ENCODE data around the gene KLHL24.
"Not testable (repeated sequence)": the region's sequence is repeated elsewhere in the genome, so short reads cannot be mapped to it uniquely, and the experiment has no call there.

KLHL24 gene

DNA sequence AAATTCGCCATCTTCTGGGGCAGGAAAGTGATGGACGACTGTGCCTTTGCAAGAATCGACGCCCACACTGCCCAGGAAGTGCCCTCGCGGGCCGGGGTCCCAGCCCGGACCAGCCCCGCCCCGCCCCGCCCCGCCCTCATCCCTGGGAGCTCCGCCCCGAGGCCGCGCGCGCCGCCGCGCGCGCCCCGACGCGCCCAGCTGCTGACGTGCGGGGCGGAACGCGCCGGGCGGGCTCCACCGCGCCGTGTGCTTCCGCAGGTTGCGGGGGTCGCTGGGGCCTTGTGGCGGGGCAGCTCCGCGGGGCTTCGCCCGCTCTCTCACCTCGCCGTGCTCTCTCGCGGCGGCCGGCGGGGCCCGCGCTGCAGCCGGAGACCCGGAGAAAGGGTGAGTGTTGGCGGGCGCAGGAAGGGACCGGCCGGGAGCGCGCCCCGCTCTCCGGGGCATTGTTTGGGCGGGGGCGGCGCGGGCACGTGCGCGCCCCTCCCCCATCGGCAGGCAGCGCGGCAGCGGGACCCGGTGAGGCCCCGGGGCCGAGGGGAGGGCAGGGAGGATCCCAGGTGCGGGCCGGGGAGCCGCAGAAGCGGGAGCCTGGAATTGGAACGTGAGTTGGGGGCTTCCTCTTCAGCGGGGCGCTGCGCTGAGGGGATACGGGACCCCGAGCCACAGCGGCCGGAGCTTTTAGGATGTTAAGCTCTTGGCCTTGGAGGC is 62.3 kb downstream of the KLHL24 start, which contains the start of gene YEATS2:
TSS of gene YEATS2 (plus strand) at position 188 of the 708 bp plus-strand sequence. CDS start 17,366 bp downstream, outside the sequence.
- TF ChIP-seq, protein P1, sequence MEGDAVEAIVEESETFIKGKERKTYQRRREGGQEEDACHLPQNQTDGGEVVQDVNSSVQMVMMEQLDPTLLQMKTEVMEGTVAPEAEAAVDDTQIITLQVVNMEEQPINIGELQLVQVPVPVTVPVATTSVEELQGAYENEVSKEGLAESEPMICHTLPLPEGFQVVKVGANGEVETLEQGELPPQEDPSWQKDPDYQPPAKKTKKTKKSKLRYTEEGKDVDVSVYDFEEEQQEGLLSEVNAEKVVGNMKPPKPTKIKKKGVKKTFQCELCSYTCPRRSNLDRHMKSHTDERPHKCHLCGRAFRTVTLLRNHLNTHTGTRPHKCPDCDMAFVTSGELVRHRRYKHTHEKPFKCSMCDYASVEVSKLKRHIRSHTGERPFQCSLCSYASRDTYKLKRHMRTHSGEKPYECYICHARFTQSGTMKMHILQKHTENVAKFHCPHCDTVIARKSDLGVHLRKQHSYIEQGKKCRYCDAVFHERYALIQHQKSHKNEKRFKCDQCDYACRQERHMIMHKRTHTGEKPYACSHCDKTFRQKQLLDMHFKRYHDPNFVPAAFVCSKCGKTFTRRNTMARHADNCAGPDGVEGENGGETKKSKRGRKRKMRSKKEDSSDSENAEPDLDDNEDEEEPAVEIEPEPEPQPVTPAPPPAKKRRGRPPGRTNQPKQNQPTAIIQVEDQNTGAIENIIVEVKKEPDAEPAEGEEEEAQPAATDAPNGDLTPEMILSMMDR (IDR thresholded peaks at IDR 0.05) = no peak
- peak; percentile 76 for DNase-seq
- peaks cover 4% of the 10 kb centered on the region for H3K27me3 Mint-ChIP-seq (ENCODE audit: low read depth, poor library complexity)
- H3K27ac Mint-ChIP-seq = no peak within 1 kb of the TSS
- H3K36me3 Mint-ChIP-seq (ENCODE audit: low read depth) = peaks cover 19% of the 10 kb centered on the region
- H3K9me3 Mint-ChIP-seq = no peaks in the 10 kb centered on the region
- H3K4me3 Mint-ChIP-seq = peak within 1 kb of the TSS; percentile 94
- H3K4me1 Mint-ChIP-seq = peaks cover 41% of the 10 kb centered on the region

DNA sequence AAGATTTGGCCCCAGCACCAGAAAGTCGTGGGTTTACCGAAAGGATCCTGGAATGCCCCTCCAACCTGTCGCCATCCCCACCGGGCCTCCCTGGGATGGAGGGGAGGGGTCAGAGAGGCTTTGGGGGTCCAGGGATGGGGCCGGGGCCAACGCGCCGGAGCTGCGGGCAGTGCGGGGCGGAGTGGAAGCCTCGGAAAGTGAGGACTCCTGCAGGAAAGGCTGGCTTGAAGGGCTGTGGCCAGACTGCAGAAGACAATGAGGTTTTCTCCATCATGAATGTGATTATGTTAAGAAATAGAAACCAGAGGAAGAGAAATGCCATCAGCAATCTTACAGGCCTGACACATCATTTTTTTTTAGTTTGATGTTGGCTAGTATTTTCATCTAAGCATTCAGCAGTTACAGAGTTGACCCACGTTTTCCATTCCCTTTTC is 62.9 kb downstream of the KLHL24 start:
- peak overlapping the region; percentile 94 for H3K4me3 Mint-ChIP-seq
- peaks cover 25% of the 10 kb centered on the region for H3K36me3 Mint-ChIP-seq (ENCODE audit: low read depth)
- H3K27ac Mint-ChIP-seq = no peak overlapping the region
- H3K4me1 Mint-ChIP-seq = peaks cover 41% of the 10 kb centered on the region
- peaks cover 4% of the 10 kb centered on the region for H3K27me3 Mint-ChIP-seq (ENCODE audit: low read depth, poor library complexity)
- TF ChIP-seq, protein P1 (IDR thresholded peaks at IDR 0.05) = no peak
- DNase-seq = peak; percentile 51
- peaks cover 2% of the 10 kb centered on the region for H3K9me3 Mint-ChIP-seq

DNA sequence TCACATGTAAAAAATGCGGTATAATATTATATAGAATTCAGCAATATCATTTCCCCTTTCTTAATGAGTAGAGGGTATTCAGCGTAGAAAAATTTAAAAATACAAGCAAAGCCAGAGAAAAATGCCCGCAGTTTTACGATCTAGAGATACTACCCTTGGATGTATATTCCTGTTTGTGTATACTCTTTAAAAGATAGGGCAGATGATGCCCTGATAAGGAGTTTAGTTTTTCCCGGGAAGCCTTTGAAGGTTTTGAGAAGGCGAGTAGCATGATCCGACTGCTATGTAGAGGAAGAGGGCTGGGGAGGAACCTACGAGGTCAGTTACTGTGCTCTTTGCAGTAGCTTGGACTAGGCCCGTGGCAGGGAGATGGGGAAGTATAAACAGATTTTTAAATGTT is 63.3 kb downstream of the KLHL24 start:
- Mint-ChIP-seq H3K4me3 (peak overlapping the region; percentile 94), H3K27me3 (ENCODE audit: low read depth, poor library complexity) (peaks cover 4% of the 10 kb centered on the region), H3K9me3 (peaks cover 4% of the 10 kb centered on the region), H3K4me1 (peaks cover 41% of the 10 kb centered on the region), H3K27ac (peak overlapping the region; percentile 33), H3K36me3 (ENCODE audit: low read depth) (peaks cover 29% of the 10 kb centered on the region)
- DNase-seq = no peak
- TF ChIP-seq, protein P1 (IDR thresholded peaks at IDR 0.05) = no peak

DNA sequence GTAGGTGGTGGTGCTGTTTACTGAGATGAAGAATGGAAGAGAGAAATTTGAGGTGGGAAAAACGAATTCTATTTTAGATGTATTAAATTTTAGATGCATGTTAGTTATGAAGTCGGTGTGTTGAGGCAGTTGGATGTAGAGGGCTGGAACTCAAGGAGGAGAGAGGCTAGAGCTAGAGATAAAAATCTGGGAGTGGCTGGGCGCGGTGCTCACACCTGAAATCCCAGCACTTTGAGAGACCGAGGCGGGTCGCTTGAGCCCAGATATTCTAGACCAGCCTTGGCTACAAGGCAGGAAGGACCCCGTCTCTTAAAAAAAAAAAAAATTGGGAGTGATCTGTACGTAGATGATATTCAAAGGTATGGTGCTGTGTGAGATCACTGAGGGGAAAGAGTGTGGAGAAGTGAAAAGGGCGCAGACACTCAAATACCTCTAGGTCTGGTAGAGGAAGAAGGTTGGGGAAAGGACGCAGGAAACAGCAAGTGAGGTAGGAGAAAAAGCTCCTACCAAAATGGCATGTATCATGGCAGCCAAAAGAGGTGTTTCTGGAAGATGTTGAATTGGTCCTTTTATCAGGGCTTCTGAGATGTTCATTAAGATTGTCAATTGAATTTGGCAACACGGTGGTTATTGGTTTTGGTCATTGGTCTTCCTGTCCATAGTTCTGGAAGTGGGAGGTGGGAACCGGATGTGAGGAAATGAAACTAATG is 64.0 kb downstream of the KLHL24 start:
- peaks cover 45% of the 10 kb centered on the region for H3K4me1 Mint-ChIP-seq
- no peak for DNase-seq
- H3K27me3 Mint-ChIP-seq (ENCODE audit: low read depth, poor library complexity) = peaks cover 4% of the 10 kb centered on the region

DNA sequence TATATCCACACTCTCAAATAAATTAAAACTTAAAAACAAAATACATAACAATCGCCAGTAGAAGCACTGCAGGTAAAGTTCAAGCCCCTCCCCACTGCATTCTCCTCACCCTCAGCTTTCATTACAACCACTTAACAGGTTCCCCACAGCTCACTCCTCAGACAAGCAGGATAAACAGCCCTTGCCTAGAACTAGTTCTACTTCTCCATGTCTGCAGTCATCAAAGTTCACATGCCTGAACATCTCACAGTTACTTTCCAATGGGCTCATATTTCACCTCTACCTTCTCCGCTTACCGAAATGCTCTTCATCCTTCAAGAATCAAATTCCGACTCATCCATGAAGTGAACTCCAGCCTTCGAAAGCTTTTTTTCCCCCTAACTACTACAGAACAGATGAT is 66.3 kb downstream of the KLHL24 start:
- TF ChIP-seq, protein P1 (IDR thresholded peaks at IDR 0.05) = no peak
- Mint-ChIP-seq H3K27ac (peak overlapping the region; percentile 97), H3K4me1 (peaks cover 45% of the 10 kb centered on the region), H3K9me3 (peaks cover 23% of the 10 kb centered on the region), H3K4me3 (peak overlapping the region; percentile 33), H3K36me3 (ENCODE audit: low read depth) (peaks cover 57% of the 10 kb centered on the region), H3K27me3 (ENCODE audit: low read depth, poor library complexity) (peaks cover 4% of the 10 kb centered on the region)
- no peak for DNase-seq

More for the DNA sequence above, 64.0 kb downstream of the KLHL24 start:
- Mint-ChIP-seq H3K36me3 (ENCODE audit: low read depth) (peaks cover 35% of the 10 kb centered on the region), H3K27ac (peak overlapping the region; percentile 33), H3K9me3 (peaks cover 9% of the 10 kb centered on the region), H3K4me3 (peak overlapping the region; percentile 94)
- TF ChIP-seq, protein P1 (IDR thresholded peaks at IDR 0.05) = no peak

DNA sequence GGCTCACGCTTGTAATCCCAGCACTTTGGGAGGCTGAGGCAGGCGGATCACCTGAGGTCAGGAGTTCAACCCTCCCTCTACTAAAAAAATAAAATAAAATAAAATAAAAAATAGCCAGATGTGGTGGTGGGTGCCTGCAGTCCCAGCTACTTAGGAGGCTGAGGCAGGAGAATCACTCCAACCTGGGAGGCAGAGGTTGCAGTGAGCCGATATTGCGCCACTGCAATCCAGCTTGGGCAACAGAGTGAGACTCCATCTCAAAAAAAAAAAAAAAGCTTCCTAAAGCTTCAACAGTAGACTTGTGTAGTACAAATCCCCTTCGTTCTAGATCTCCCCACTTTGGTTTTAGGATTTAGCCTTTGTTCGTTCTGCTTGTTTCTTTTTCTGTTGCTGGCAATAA is 68.5 kb downstream of the KLHL24 start:
- not testable (repeated sequence) for H3K27ac Mint-ChIP-seq

More for the DNA sequence above, 68.5 kb downstream of the KLHL24 start:
- not testable (repeated sequence) for H3K4me3 Mint-ChIP-seq; DNase-seq; H3K27me3 Mint-ChIP-seq (ENCODE audit: low read depth, poor library complexity)
- Mint-ChIP-seq H3K4me1 (peaks cover 37% of the 10 kb centered on the region), H3K36me3 (ENCODE audit: low read depth) (peaks cover 71% of the 10 kb centered on the region), H3K9me3 (peaks cover 27% of the 10 kb centered on the region)
